AG04449 (cell line): ENCODE measurements around the gene RNGTT.

Experiments used
- CTCF ChIA-PET: fragments of 350-600 bp; formaldehyde crosslinking; extraction: SDS; loops from one replicate; lab custom pipeline; 2021; ENCODE audit warnings: antibody characterized with exemption; lab: Yijun Ruan, JAX
- POLR2A ChIA-PET: fragments of 400-600, 350-600 bp; formaldehyde crosslinking; extraction: SDS; loops from one replicate; lab custom pipeline; 2020; ENCODE audit warnings: antibody characterized with exemption, inconsistent platforms; lab: Yijun Ruan, JAX
- DNase-seq: peaks from one replicate; pipeline ENCODE4 v3.0.0-alpha.2; 2010; ENCODE audit warnings: low read depth, low spot score
- H3K4me3 ChIP-seq: 2 replicates; pipeline ENCODE4 v1.5.1; 2011; ENCODE audit warnings: low read depth, mild to moderate bottlenecking, control low read depth, low read length
- TF ChIP-seq, protein P1 (sequence below): IDR thresholded peaks from one replicate; pipeline ENCODE4 v1.5.1; 2011; ENCODE audit warnings: mild to moderate bottlenecking, moderate library complexity, low read length, control low read depth, inconsistent platforms; ENCODE audit not compliant: insufficient read depth; ENCODE audit errors: missing control alignments

The RNGTT gene

DNA sequence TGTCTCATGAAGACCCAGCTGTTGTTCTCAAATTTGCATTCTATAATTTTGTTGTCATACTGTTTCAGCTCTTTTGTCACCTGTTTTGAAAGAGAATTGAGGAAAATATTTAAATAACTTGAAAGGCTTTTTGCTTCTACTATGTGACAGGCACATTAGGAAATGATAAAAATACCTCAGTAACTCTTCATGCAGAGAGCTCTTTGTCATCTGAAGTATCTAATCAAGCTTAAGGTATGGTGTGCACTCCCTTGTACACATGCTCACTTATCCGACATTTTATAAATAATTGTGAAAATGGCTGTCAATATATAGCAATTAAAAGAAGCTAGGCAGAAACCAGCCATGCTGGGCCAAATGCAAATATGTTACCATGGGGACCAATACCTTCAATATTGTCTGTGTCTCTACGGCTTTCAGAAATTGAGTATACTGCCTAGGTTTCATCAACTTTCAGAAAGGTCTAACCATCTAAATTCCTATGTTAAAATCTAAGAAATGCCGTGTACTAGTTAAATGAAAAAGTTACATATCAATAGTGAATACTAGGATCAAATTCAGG lies 349.0 kb downstream of the RNGTT start:
- no peak overlapping the region for H3K4me3 ChIP-seq
- DNase-seq, result no peak
- TF ChIP-seq, protein P1, sequence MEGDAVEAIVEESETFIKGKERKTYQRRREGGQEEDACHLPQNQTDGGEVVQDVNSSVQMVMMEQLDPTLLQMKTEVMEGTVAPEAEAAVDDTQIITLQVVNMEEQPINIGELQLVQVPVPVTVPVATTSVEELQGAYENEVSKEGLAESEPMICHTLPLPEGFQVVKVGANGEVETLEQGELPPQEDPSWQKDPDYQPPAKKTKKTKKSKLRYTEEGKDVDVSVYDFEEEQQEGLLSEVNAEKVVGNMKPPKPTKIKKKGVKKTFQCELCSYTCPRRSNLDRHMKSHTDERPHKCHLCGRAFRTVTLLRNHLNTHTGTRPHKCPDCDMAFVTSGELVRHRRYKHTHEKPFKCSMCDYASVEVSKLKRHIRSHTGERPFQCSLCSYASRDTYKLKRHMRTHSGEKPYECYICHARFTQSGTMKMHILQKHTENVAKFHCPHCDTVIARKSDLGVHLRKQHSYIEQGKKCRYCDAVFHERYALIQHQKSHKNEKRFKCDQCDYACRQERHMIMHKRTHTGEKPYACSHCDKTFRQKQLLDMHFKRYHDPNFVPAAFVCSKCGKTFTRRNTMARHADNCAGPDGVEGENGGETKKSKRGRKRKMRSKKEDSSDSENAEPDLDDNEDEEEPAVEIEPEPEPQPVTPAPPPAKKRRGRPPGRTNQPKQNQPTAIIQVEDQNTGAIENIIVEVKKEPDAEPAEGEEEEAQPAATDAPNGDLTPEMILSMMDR, result no peak
- POLR2A ChIA-PET, result no interaction called here
- CTCF ChIA-PET, result no interaction called here

DNA sequence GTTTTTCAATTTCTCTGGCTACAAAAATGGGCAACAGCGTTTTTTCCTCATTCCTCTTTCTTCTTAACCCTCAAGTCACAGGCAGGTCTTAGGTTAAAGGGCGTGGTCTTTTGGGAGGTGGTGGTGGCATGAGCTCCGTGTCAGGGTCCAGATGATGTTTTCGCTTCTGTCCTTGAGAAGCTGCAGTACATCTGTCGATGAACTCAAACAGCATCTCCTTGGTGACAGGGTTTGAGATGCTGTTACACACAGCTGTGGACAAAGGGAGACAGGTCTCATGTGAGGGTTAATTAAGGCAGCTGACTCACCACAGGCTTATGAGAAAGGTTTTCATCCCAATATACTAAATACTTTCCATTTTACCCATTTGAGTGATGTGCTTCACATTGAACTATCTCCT lies 350.8 kb downstream of the RNGTT start:
- DNase-seq, result no peak
- TF ChIP-seq, protein P1, result no peak
- POLR2A ChIA-PET, result no interaction called here
- CTCF ChIA-PET, result no interaction called here
- H3K4me3 ChIP-seq, result no peak overlapping the region

DNA sequence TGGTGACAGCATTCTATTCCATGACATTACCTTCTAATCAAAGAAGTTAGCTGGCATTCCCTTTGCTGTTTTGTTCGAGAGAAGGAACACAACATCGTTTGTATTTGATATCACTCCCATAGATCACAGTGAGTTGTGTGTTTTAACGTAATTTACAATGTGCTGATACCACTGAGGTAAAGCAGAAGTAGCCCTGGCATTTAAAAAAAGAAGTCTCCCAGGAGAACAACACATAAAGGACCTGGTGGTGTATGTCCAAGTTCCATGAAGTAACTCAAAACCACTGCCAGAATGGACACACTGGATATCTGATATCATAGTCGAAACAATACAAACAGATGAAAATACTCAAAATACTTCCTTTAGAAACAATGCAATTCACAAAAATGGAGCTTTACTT lies 351.7 kb downstream of the RNGTT start:
- H3K4me3 ChIP-seq, result no peak overlapping the region
- CTCF ChIA-PET, result no interaction called here
- POLR2A ChIA-PET, result no interaction called here
- TF ChIP-seq, protein P1, result no peak
- no peak for DNase-seq

DNA sequence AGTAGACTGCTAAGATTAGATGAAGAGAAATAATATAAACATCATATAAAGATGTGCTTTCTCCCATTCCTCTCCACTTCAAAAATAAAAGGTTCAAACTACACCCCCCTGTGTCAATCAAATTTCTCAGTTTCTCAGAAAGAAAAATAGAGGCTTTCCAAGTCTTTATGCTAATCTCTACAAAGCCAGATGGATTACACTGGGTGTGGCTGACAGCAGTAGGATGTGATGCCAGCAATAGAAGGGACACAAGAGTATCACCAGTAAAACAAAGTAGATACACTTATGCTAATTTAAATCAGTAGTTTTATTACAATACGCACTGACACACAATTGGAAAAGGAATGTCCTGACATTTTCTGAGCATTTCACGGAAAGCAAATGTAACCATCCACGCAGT lies 353.4 kb downstream of the RNGTT start:
- ChIA-PET CTCF (no interaction called here), POLR2A (no interaction called here)
- TF ChIP-seq, protein P1, result no peak
- no peak for DNase-seq
- no peak overlapping the region for H3K4me3 ChIP-seq

DNA sequence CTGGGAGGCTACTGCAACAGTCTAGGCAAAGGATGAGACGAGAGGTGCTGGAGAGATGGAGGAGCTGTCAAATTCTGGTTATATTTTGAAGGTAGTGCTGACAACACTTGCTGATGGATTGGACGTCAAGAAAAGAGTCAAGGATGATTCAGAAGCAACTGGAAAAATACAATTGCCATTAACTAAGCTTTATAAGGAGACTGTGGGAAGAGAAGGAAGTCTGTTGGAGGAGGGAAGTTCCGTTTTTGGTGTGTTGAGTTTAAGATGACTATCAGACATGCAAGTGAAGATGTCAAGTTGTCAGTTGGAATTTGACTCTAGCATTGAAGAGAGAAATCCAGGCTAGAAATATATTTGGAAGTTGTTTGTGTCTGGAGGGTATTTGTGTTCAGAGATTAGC lies 358.1 kb downstream of the RNGTT start:
- TF ChIP-seq, protein P1, result no peak
- CTCF ChIA-PET, result no interaction called here
- no peak for DNase-seq
- POLR2A ChIA-PET, result no interaction called here
- H3K4me3 ChIP-seq, result no peak overlapping the region

DNA sequence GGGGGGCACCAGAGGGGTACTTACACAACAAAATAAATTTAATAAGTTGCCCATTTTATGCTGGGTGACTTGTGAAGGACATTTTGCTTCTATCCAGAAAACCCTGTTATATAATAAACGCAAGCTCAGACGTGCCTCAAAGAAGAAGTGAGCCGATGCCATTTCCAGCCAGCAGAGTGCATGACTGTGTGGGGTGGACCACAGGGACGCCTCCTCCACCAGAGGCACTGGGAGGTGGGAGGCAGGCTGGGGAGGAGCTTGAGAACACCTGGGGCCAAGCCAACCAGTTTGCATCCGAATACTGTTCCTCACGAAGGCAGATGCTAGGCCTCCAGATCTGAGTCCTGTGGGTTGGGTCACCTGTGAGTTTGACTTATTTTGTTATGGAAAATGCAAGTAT lies 363.8 kb downstream of the RNGTT start:
- DNase-seq, result no peak
- H3K4me3 ChIP-seq, result no peak overlapping the region
- CTCF ChIA-PET, result interaction anchor here (1.4 kb wide), 1 partner anchor 181 kb away, joined by 5 read pairs; no protein-coding TSS in a partner anchor
- TF ChIP-seq, protein P1, result no peak
- POLR2A ChIA-PET, result no interaction called here
